NB4 (cell line): ENCODE measurements around the gene CFAP90.

Source experiments
- CTCF ChIP-seq: IDR thresholded peaks from one replicate; pipeline ENCODE4 v1.5.1; 2012; ENCODE audit warnings: low read depth, low read length
- MAX ChIP-seq: IDR thresholded peaks from 2 replicates; pipeline ENCODE4 v1.6.1; 2011; ENCODE audit warnings: low read depth, low read length
- MYC ChIP-seq: IDR thresholded peaks from 2 replicates; pipeline ENCODE4 v1.6.1; 2011; ENCODE audit warnings: low read depth, low read length
- POLR2A ChIP-seq: IDR thresholded peaks from 2 replicates; pipeline ENCODE4 v1.6.1; 2011; ENCODE audit warnings: mild to moderate bottlenecking; ENCODE audit not compliant: insufficient read length; ENCODE audit errors: extremely low read depth

- TF ChIP-seq CTCF: no peak
- no peak for TF ChIP-seq POLR2A
- no peak for TF ChIP-seq MAX
- TF ChIP-seq MYC: no peak
Observed at GRCh38 chr5:7871653-7872052, 20.7 kb upstream of the CFAP90 start.
